ACC112 (cell line): ENCODE measurements around the gene FAM114A2.

Experiments
- H2AFZ ChIP-seq: fragments of 200-600 bp; sonication (generic); one replicate; pipeline ENCODE4 v1.6.0; 2017; ENCODE audit warnings: antibody characterized with exemption, low read length; ENCODE audit not compliant: unreplicated experiment
- H3K27ac ChIP-seq: fragments of 200-600 bp; sonication (generic); 2 replicates; pipeline ENCODE4 v1.5.1; 2014; ENCODE audit warnings: low read depth, mild to moderate bottlenecking, antibody characterized with exemption, low read length, moderate library complexity
- H3K27me3 ChIP-seq: fragments of 200-600 bp; sonication (generic); 2 replicates; pipeline ENCODE4 v1.6.1; 2014; ENCODE audit warnings: mild to moderate bottlenecking, antibody characterized with exemption, low read length, moderate library complexity, mixed read lengths; ENCODE audit not compliant: insufficient read depth
- H3K36me3 ChIP-seq: fragments of 200-600 bp; sonication (generic); 2 replicates; pipeline ENCODE4 v1.6.1; 2016; ENCODE audit warnings: mild to moderate bottlenecking, antibody characterized with exemption, low read length, moderate library complexity, mixed read lengths; ENCODE audit not compliant: insufficient read depth
- H3K4me1 ChIP-seq: fragments of 200-600 bp; sonication (generic); one replicate; pipeline ENCODE4 v1.6.1; 2016; ENCODE audit warnings: low read length, mixed read lengths; ENCODE audit not compliant: insufficient read depth, unreplicated experiment, control insufficient read depth
- H3K4me3 ChIP-seq: fragments of 200-600 bp; sonication (generic); 2 replicates; pipeline ENCODE4 v1.5.1; 2014; ENCODE audit warnings: mild to moderate bottlenecking, low read depth, low read length
- H3K79me2 ChIP-seq: fragments of 200-600 bp; sonication (generic); one replicate; pipeline ENCODE4 v1.6.0; 2016; ENCODE audit warnings: low read length; ENCODE audit not compliant: control insufficient read depth, unreplicated experiment, insufficient read depth

The FAM114A2 gene

DNA sequence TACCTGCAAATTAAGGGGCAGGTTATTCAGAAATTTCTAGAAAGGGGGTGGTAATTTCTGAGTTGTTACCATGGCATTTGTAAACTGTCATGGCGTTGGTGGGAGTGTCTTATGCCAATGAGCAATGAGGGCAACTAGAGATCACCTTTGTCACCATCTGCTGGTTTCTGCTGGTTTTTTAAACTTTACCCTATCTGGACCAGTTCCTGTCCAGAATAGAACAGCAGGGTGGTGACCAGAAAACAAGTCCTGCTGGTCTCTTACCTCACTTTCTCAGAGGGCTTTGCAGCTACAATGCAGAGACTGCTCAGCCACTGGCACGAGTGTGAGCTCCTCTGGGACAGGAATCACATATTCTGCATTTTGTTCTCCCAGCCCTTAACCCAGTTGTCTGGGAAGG is 51.4 kb downstream of the FAM114A2 start:
- Histone ChIP-seq H3K79me2 (no peaks in the 10 kb centered on the region), H3K4me3 (no peak overlapping the region), H3K27me3 (no peaks in the 10 kb centered on the region), H3K36me3 (no peaks in the 10 kb centered on the region), H2AFZ (no peak overlapping the region), H3K4me1 (no peaks in the 10 kb centered on the region), H3K27ac (no peak overlapping the region)

DNA sequence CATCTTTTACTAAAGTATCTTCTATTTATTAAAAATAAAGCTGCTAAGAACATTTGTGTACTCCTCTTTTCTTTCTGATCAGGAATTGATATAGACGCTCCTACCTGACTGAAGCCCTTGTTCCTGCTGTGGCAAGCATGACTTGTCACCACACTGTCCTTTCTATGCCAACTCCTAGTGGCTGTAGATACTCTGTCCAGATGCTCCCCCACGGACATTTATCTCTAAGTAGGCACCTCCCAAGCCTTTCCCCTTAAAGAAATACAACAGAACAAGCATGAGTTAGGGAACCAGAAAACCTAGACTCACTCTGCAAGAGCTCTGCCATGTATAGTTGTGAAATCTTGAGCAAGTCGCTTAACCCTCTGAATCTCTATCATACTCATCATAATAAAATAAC is 53.2 kb downstream of the FAM114A2 start:
- Histone ChIP-seq H3K79me2 (no peaks in the 10 kb centered on the region), H3K4me1 (no peaks in the 10 kb centered on the region)

DNA sequence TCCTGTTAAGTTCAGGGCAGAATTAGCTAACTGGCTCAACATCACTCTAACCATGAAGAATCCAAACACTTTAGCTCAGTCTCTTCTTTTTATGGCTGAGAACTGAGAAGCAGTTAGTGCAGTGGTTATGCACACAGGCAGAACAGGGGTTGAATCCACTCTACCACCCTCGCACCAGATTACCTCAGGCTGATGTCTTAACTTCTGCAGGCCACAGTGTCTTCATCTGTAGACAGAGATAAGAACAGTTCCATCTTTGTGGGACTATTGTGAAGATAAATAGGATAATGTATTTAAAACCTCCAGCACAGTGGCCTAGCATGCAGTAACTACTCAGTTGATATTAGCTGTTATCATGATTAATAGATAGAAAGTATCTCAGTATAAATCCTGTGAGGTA is 54.8 kb downstream of the FAM114A2 start:
- H3K27me3 ChIP-seq, result peaks cover 4% of the 10 kb centered on the region; the same call in 1 of the 2 replicates
- H3K27ac ChIP-seq, result no peak overlapping the region
- no peaks in the 10 kb centered on the region for H3K4me1 ChIP-seq
- no peak overlapping the region for H2AFZ ChIP-seq
- no peaks in the 10 kb centered on the region for H3K79me2 ChIP-seq
- H3K4me3 ChIP-seq, result no peak overlapping the region
- H3K36me3 ChIP-seq, result no peaks in the 10 kb centered on the region

More for the DNA sequence above, 53.2 kb downstream of the FAM114A2 start:
- no peak overlapping the region for H2AFZ ChIP-seq
- H3K36me3 ChIP-seq, result no peaks in the 10 kb centered on the region
- no peak overlapping the region for H3K27ac ChIP-seq
- peaks cover 4% of the 10 kb centered on the region; the same call in 1 of the 2 replicates for H3K27me3 ChIP-seq
- H3K4me3 ChIP-seq, result no peak overlapping the region

DNA sequence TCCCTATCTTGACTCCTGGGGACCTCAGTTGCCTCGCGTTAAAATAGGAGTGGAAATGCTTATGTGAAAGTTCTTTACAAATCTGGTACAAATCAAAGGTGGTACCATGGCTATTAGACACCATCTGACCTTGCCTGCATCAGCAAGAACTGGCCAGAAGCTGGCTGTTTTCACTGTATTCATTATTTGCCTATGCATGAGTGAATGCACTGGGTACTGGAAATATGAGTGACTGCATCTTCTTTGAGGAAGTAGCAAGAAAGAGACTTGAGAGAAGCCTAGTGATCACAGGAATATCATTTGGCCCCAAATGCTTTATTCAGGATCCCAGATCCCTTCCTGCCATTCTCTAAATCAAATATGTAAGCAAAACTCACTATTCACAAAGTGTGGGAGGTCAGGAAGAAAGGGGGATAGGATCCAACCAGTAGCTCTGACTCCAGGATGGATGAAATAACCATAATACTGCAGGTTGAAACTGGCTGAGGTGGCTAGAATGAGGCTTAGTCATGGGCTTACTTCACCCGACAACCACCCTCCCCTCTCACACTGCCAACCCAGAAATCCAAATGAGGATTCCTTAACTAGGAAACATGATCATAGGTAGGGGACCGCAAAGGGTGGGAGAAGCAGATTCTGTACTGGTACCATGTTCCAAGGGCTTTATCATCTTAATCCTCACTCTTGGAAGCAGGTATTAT is 56.7 kb downstream of the FAM114A2 start:
- Histone ChIP-seq H3K4me3 (no peak overlapping the region), H3K27ac (no peak overlapping the region), H3K27me3 (peaks cover 6% of the 10 kb centered on the region; the same call in 1 of the 2 replicates), H3K79me2 (no peaks in the 10 kb centered on the region), H3K4me1 (no peaks in the 10 kb centered on the region), H2AFZ (no peak overlapping the region), H3K36me3 (no peaks in the 10 kb centered on the region)

DNA sequence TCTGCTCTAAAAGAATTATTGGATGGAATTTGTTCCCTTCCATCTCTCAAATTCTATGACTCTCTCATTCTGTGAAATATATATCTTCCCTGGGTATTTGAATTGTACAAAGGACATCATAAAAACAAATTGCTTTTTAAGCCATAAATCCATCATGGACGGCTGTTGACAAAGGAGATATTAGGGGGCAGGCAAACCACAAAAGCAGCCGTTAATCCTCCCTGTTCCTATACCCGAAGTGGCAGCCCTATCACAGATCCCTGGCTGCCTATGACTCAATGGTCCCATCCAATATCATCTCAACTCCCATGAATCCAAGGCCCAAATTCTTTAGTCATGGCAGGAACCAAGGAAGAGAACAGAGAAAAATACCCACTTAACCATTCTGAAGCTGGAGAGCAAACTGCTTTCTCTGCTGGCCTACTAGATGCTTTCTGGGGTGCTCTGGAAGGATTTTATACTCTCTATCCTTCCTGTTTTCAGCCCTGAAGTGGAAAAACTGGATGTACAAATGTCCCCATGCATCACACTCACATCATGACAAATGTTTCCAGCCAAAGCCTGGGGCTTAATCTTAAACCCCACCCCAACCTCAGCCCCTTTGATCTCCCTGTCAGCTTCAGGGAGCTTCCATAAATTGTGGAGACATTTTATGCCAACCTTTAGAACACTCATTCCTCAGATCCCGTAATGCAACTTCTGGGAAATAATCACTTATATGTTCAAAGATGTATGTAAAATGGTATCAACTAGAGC is 59.5 kb downstream of the FAM114A2 start:
- no peak overlapping the region for H3K27ac ChIP-seq
- H3K27me3 ChIP-seq, result peaks cover 19% of the 10 kb centered on the region; the same call in 1 of the 2 replicates
- no peaks in the 10 kb centered on the region for H3K4me1 ChIP-seq
- no peaks in the 10 kb centered on the region for H3K36me3 ChIP-seq
- no peaks in the 10 kb centered on the region for H3K79me2 ChIP-seq
- H3K4me3 ChIP-seq, result no peak overlapping the region
- no peak overlapping the region for H2AFZ ChIP-seq

DNA sequence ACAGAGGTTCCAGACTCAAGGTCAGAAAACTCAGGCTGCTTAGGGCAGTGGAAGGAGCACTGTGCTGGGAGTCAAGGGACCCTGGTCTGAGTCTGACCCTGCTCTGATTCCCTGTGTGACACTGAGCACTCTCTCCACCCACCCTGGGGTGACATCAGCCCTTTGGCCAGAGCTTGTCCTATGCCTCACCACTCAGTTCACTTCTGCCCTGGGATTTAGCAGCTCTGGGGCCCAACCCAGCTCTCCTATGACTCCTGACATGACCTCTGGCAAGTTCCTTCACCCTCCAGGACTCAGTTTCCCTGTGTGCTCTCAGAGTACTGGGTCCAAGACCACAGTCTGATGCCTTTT is 63.9 kb downstream of the FAM114A2 start:
- no peak overlapping the region for H3K27ac ChIP-seq
- H2AFZ ChIP-seq, result no peak overlapping the region
- no peak overlapping the region for H3K4me3 ChIP-seq
- no peaks in the 10 kb centered on the region for H3K79me2 ChIP-seq
- peaks cover 21% of the 10 kb centered on the region; the same call in 1 of the 2 replicates for H3K27me3 ChIP-seq
- no peaks in the 10 kb centered on the region for H3K36me3 ChIP-seq
- no peaks in the 10 kb centered on the region for H3K4me1 ChIP-seq

DNA sequence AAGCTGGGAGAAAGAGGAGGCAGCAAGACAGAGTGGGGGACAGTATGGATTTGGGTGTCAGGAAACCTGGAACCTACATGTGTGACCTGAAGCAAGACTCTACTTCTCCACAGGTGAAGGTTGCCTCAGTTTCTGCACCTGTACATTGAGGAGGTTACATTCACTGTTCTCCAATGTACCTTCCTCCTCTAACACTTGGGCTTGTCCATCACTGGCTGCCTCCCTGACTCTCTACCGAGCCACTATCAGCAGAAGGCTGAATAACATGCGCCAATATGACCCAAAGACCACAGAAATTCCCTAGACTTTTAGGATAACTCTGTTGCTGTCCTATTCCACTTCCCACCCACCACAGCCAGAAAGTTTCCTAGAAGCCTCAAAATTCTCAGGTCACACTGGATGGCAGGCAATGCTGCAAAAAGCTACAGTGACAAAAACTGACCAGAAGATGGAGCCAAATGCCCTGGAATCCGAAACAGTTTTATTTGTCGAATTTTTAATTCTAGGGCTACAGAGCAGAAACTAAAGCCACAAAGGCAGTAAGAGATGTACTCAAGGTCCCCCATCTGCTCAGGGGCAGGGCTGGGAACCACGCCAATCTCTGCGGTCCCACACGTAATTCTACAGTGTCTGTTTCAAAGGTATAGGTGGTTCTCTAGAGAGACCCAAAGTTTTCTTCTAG is 64.4 kb downstream of the FAM114A2 start:
- no peaks in the 10 kb centered on the region for H3K79me2 ChIP-seq
- H3K4me3 ChIP-seq, result no peak overlapping the region
- no peak overlapping the region for H2AFZ ChIP-seq
- no peaks in the 10 kb centered on the region for H3K4me1 ChIP-seq
- H3K36me3 ChIP-seq, result no peaks in the 10 kb centered on the region
- H3K27ac ChIP-seq, result no peak overlapping the region
- H3K27me3 ChIP-seq, result peaks cover 21% of the 10 kb centered on the region; the same call in 1 of the 2 replicates

DNA sequence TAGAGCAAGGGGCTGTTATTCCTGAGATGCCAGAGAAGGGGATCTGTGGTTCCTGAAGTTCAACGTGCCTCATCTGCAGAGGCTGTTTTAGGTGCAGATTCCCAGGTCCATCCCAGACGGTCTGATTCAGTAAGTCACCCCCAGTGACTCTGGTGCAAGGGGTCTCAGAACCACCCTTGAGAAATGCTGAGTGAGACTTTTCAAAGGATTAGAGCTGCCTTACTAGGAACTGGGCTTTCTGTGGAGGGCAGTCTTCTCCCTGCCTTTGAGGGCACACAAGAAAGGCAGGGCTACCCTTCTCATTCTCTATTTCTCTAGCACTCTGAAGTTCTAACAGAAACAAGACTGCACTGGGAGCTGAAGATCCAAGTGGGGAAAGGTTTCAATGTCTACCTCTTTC is 66.5 kb downstream of the FAM114A2 start:
- no peak overlapping the region for H3K4me3 ChIP-seq
- no peaks in the 10 kb centered on the region for H3K36me3 ChIP-seq
- H3K27me3 ChIP-seq, result peaks cover 28% of the 10 kb centered on the region; the same call in 1 of the 2 replicates
- H3K4me1 ChIP-seq, result no peaks in the 10 kb centered on the region
- H3K27ac ChIP-seq, result no peak overlapping the region
- H2AFZ ChIP-seq, result no peak overlapping the region
- no peaks in the 10 kb centered on the region for H3K79me2 ChIP-seq

DNA sequence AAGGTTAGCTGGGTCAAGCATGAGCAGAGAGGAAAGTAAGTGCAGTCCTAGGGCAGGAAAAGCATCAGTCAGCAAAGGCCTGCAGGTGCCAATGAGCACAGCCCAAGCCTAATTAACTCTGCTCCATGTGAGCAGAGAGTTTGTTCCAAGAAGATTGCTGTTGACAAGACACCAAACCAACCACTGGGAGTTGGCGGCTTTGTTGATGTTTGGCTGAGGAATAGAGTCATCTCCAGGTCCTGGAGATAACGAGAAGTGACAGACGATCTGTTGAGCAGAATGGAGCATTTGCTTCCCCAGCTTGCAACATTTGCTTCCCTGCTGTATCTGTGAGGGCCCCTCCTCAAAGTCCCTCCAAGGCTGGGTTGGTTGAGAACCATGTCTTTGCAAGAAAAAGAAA is 68.2 kb downstream of the FAM114A2 start:
- Histone ChIP-seq H3K79me2 (no peaks in the 10 kb centered on the region), H2AFZ (no peak overlapping the region), H3K4me1 (no peaks in the 10 kb centered on the region)

DNA sequence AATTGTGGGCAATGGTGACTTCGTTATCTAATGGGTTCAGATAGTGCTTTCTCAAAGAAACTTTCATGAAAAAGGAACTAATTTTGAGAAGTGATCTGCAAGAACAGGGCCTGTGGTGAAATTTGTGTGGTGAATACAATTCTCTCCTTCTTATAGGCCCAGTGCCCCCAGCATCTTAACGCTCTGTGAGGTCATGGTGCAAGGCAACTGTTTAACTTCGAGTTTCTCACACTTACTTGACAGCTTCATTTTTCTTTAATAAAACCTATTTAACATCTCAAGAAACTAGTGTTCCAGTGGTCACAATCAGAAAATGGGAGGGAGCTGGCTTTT is 69.2 kb downstream of the FAM114A2 start:
- Histone ChIP-seq H3K4me1 (no peaks in the 10 kb centered on the region), H3K4me3 (no peak overlapping the region), H3K27ac (no peak overlapping the region), H3K79me2 (no peaks in the 10 kb centered on the region), H3K27me3 (peaks cover 14% of the 10 kb centered on the region), H2AFZ (no peak overlapping the region), H3K36me3 (no peaks in the 10 kb centered on the region)

More for the DNA sequence above, 68.2 kb downstream of the FAM114A2 start:
- Histone ChIP-seq H3K27me3 (peaks cover 14% of the 10 kb centered on the region), H3K36me3 (no peaks in the 10 kb centered on the region), H3K4me3 (no peak overlapping the region), H3K27ac (no peak overlapping the region)
